HG02678 (cell line): Measurements from ENCODE around the gene FBXO31.
"Not testable (repeated sequence)": the region's sequence is repeated elsewhere in the genome, so short reads cannot be mapped to it uniquely, and the experiment has no call there.

Experiments used
- ATAC-seq: cut with Tn5 transposase; IDR thresholded peaks from one replicate; pipeline ENCODE4 v1.9.1; 2021; ENCODE audit warnings: mild to moderate bottlenecking, moderate library complexity; ENCODE audit not compliant: unreplicated experiment

Gene FBXO31

GRCh38 chr16:87344931-87345631, 38.5 kb downstream of the FBXO31 start:
- ATAC-seq: no peak

GRCh38 chr16:87344165-87344930, 39.2 kb downstream of the FBXO31 start:
- no peak for ATAC-seq

- no peak for ATAC-seq
Measured at GRCh38 chr16:87343753-87344050, 39.9 kb downstream of the FBXO31 start.

- ATAC-seq: no peak
Measured at GRCh38 chr16:87342978-87343752, 40.4 kb downstream of the FBXO31 start.

GRCh38 chr16:87342504-87342903, 41.1 kb downstream of the FBXO31 start:
- no peak for ATAC-seq

GRCh38 chr16:87340198-87340597, 43.4 kb downstream of the FBXO31 start:
- no peak for ATAC-seq

- not testable (repeated sequence) for ATAC-seq
Measured at GRCh38 chr16:87339724-87340105, 43.9 kb downstream of the FBXO31 start.

- ATAC-seq: no peak
Measured at GRCh38 chr16:87339086-87339723, 44.4 kb downstream of the FBXO31 start.

- ATAC-seq: no peak
Measured at GRCh38 chr16:87338155-87338765, 45.3 kb downstream of the FBXO31 start.

GRCh38 chr16:87337262-87337771, 46.3 kb downstream of the FBXO31 start:
- no peak for ATAC-seq

- no peak for ATAC-seq
Measured at GRCh38 chr16:87336434-87337240, 46.9 kb downstream of the FBXO31 start.

GRCh38 chr16:87335625-87336433, 47.7 kb downstream of the FBXO31 start:
- ATAC-seq: no peak

GRCh38 chr16:87334651-87335624, 48.6 kb downstream of the FBXO31 start:
- no peak for ATAC-seq

GRCh38 chr16:87333581-87334331, 49.8 kb downstream of the FBXO31 start:
- ATAC-seq: no peak

GRCh38 chr16:87333101-87333500, 50.5 kb downstream of the FBXO31 start:
- no peak for ATAC-seq

GRCh38 chr16:87332150-87332549, 51.4 kb downstream of the FBXO31 start:
- ATAC-seq: no peak

GRCh38 chr16:87331241-87331801, 52.3 kb downstream of the FBXO31 start:
- no peak for ATAC-seq
